HepG2 (cell line): ENCODE data around the gene C1orf198.

Experiments used
- FLYWCH1 ChIP-seq: sonication (generic); formaldehyde crosslinking; IDR thresholded peaks from 2 replicates; pipeline ENCODE4 v1.8.1; 2023; ENCODE audit warnings: mild to moderate bottlenecking, missing genetic modification reagents
- NFRKB ChIP-seq: fragments of 450-650 bp; IDR thresholded peaks from 2 replicates; pipeline ENCODE4 v1.6.1; 2017
- NPAS2 ChIP-seq: sonication (generic); formaldehyde crosslinking; IDR thresholded peaks from 2 replicates; pipeline ENCODE4 v1.8.0; 2022; ENCODE audit warnings: mild to moderate bottlenecking, missing genetic modification reagents, borderline replicate concordance
- NR1H2 ChIP-seq: sonication (generic); formaldehyde crosslinking; IDR thresholded peaks from 2 replicates; pipeline ENCODE4 v1.8.1; 2022; ENCODE audit warnings: low read depth, missing genetic modification reagents, borderline replicate concordance
- SMC3 ChIP-seq: IDR thresholded peaks from 2 replicates; pipeline ENCODE4 v1.6.1; 2011; ENCODE audit warnings: low read length, improper control_type of control experiment
- ZBTB7A ChIP-seq: sonication (generic); formaldehyde crosslinking; IDR thresholded peaks from 2 replicates; pipeline ENCODE4 v1.8.0; 2022; ENCODE audit warnings: mild to moderate bottlenecking, missing genetic modification reagents
- ZKSCAN1 ChIP-seq: fragments of 150-350 bp; IDR thresholded peaks from 2 replicates; pipeline ENCODE4 v1.6.1; 2014; ENCODE audit warnings: low read length
- ZNF17 ChIP-seq: sonication (generic); formaldehyde crosslinking; IDR thresholded peaks from 2 replicates; pipeline ENCODE4 v1.5.0; 2020; ENCODE audit warnings: mild to moderate bottlenecking, missing genetic modification reagents
- ZNF263 ChIP-seq: sonication (generic); formaldehyde crosslinking; IDR thresholded peaks from 2 replicates; pipeline ENCODE4 v1.4.0; 2020; ENCODE audit warnings: missing genetic modification reagents
- ZNF660 ChIP-seq: sonication (generic); formaldehyde crosslinking; IDR thresholded peaks from 2 replicates; pipeline ENCODE4 v1.5.1; 2020; ENCODE audit warnings: mild to moderate bottlenecking, low read depth, missing genetic modification reagents, borderline replicate concordance
- ZNF747 ChIP-seq: sonication (generic); formaldehyde crosslinking; IDR thresholded peaks from 2 replicates; pipeline ENCODE4 v1.8.1; 2023; ENCODE audit warnings: missing genetic modification reagents, mild to moderate bottlenecking, borderline replicate concordance
- TF ChIP-seq, protein P1 (sequence below): sonication (generic); formaldehyde crosslinking; IDR thresholded peaks from 2 replicates; pipeline ENCODE4 v1.5.0; 2020; ENCODE audit warnings: mild to moderate bottlenecking, missing genetic modification reagents, moderate library complexity
- TF ChIP-seq, protein P2 (sequence below): sonication (generic); formaldehyde crosslinking; IDR thresholded peaks from 2 replicates; pipeline ENCODE4 v1.4.0; 2020; ENCODE audit warnings: missing genetic modification reagents

DNA sequence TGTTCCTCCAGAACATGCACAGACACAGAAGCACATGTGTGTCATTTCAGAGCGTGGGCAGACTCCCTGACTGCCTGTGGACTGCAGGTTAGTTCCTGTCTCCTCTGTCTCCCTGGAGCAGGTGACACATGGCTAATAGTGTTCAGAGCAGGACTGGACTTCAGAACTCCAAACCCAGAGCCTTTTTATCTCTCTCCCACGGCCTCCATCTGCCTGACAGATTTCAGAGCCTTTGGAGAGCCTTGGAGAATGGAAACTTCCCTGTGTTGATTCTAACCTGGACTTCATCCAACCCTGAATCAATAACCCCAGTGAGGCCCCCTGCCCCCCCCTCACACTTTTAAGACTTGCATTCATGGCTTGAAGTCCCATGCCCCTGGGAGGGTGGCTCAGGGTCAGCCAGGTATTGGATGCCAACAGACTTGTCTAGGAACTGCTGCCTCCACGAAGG, 44.4 kb downstream of the C1orf198 start:
- TF ChIP-seq, protein P1, sequence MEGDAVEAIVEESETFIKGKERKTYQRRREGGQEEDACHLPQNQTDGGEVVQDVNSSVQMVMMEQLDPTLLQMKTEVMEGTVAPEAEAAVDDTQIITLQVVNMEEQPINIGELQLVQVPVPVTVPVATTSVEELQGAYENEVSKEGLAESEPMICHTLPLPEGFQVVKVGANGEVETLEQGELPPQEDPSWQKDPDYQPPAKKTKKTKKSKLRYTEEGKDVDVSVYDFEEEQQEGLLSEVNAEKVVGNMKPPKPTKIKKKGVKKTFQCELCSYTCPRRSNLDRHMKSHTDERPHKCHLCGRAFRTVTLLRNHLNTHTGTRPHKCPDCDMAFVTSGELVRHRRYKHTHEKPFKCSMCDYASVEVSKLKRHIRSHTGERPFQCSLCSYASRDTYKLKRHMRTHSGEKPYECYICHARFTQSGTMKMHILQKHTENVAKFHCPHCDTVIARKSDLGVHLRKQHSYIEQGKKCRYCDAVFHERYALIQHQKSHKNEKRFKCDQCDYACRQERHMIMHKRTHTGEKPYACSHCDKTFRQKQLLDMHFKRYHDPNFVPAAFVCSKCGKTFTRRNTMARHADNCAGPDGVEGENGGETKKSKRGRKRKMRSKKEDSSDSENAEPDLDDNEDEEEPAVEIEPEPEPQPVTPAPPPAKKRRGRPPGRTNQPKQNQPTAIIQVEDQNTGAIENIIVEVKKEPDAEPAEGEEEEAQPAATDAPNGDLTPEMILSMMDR, result no peak
- no peak for TF ChIP-seq ZNF17 (CRISPR knock-in tag)
- no peak for TF ChIP-seq ZBTB7A
- no peak for TF ChIP-seq NR1H2 (CRISPR knock-in tag)
- no peak for TF ChIP-seq ZNF747
- TF ChIP-seq NFRKB, result no peak
- no peak for TF ChIP-seq NPAS2
- no peak for TF ChIP-seq FLYWCH1 (CRISPR knock-in tag)
- TF ChIP-seq, protein P2, sequence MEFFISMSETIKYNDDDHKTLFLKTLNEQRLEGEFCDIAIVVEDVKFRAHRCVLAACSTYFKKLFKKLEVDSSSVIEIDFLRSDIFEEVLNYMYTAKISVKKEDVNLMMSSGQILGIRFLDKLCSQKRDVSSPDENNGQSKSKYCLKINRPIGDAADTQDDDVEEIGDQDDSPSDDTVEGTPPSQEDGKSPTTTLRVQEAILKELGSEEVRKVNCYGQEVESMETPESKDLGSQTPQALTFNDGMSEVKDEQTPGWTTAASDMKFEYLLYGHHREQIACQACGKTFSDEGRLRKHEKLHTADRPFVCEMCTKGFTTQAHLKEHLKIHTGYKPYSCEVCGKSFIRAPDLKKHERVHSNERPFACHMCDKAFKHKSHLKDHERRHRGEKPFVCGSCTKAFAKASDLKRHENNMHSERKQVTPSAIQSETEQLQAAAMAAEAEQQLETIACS, result no peak
- TF ChIP-seq ZNF660 (CRISPR knock-in tag), result no peak
- TF ChIP-seq SMC3, result no peak
- TF ChIP-seq ZNF263, result no peak
- no peak for TF ChIP-seq ZKSCAN1
